H1 (cell line): Measurements from ENCODE around the gene ENTPD5. TPM values are rescaled to one million over a fixed set of nuclear protein-coding genes. Genes with fewer than 3 reads are reported as not detected.

Source experiments
- CTCF ChIA-PET: fragments of 300-600 bp; sonication (Branson Sonifier 250); formaldehyde crosslinking; loops from one replicate; lab custom pipeline; 2021; ENCODE audit not compliant: partially characterized antibody; lab: Charles Lee
- POLR2A ChIA-PET: fragments of 300-600 bp; sonication (Branson Sonifier 250); formaldehyde crosslinking; loops from one replicate; lab custom pipeline; 2021; ENCODE audit warnings: inconsistent platforms; ENCODE audit not compliant: partially characterized antibody; lab: Charles Lee
- DNase-seq, 2 experiments: peaks; one replicate each; pipeline versions ENCODE4 v3.0.0 to v3.0.0-alpha.2; 2010 to 2022; ENCODE audit warnings: low spot score in 2 of 2, low read depth in 1 of 2, mixed read lengths in 1 of 2
- FAIRE-seq: peaks from 2 replicates; lab custom pipeline; 2011; peaks lifted over from hg19 to GRCh38; lab: Jason Lieb, UNC
- H2AFZ ChIP-seq: 2 replicates; pipeline ENCODE4 v1.8.1; 2012; ENCODE audit warnings: low read length, inconsistent platforms
- H2AK5ac ChIP-seq: 2 replicates; pipeline ENCODE4 v1.6.1; 2013; ENCODE audit warnings: low read depth, low read length
- H2BK120ac ChIP-seq: replicated peaks from 2 replicates; pipeline ENCODE3; 2013; ENCODE audit warnings: low read depth, low read length, inconsistent platforms
- H2BK12ac ChIP-seq: 2 replicates; pipeline ENCODE4 v1.6.1; 2013; ENCODE audit warnings: low read depth, low read length
- H2BK15ac ChIP-seq: 2 replicates; pipeline ENCODE4 v1.6.1; 2013; ENCODE audit warnings: low read length
- H2BK20ac ChIP-seq: 2 replicates; pipeline ENCODE4 v1.6.1; 2013; ENCODE audit warnings: low read length
- H2BK5ac ChIP-seq: 2 replicates; pipeline ENCODE4 v1.6.1; 2013; ENCODE audit warnings: low read depth, low read length
- H3K14ac ChIP-seq: 2 replicates; pipeline ENCODE4 v1.6.1; 2013; ENCODE audit warnings: inconsistent platforms; ENCODE audit not compliant: insufficient read length
- H3K18ac ChIP-seq: 2 replicates; pipeline ENCODE4 v1.6.1; 2013; ENCODE audit warnings: low read length; ENCODE audit errors: extremely low read depth
- H3K23ac ChIP-seq: 2 replicates; pipeline ENCODE4 v1.6.1; 2013; ENCODE audit warnings: inconsistent platforms; ENCODE audit not compliant: insufficient read length
- H3K23me2 ChIP-seq: 2 replicates; pipeline ENCODE4 v1.6.1; 2013; ENCODE audit warnings: low read depth, low read length
- H3K27ac ChIP-seq: 2 replicates; pipeline ENCODE4 v1.6.1; 2011; ENCODE audit warnings: low read depth, low read length, inconsistent platforms
- H3K27me3 ChIP-seq, 4 experiments: replicated peaks in 1 of 4; 1 replicate in 1 of 4; 2 replicates in 3 of 4; pipeline versions ENCODE4 v1.6.1 to v1.8.1; 2011 to 2013; ENCODE audit warnings: low read length in 3 of 4, mild to moderate bottlenecking in 3 of 4, inconsistent platforms in 2 of 4, mixed read lengths in 2 of 4, moderate library complexity in 1 of 4; ENCODE audit not compliant: control insufficient read depth in 3 of 4, insufficient read depth in 3 of 4; ENCODE audit errors: extremely low read depth in 1 of 4
- H3K36me3 ChIP-seq, 4 experiments: 2 replicates each; pipeline versions ENCODE4 v1.6.1 to v1.8.1; 2011 to 2013; ENCODE audit warnings: mild to moderate bottlenecking in 4 of 4, low read length in 3 of 4, moderate library complexity in 2 of 4, control low read depth in 1 of 4, inconsistent platforms in 1 of 4; ENCODE audit not compliant: insufficient read depth in 4 of 4, control insufficient read depth in 2 of 4
- H3K4ac ChIP-seq: replicated peaks from 2 replicates; pipeline ENCODE3; 2013; ENCODE audit warnings: low read length, low read depth, mixed read lengths, inconsistent platforms; ENCODE audit not compliant: insufficient read length
- H3K4me1 ChIP-seq, 4 experiments: replicated peaks in 1 of 4; 1 replicate in 1 of 4; 2 replicates in 3 of 4; pipeline versions ENCODE4 v1.6.1 to v1.8.1; 2011 to 2013; ENCODE audit warnings: low read length in 3 of 4, inconsistent platforms in 2 of 4, mixed read lengths in 1 of 4; ENCODE audit not compliant: insufficient read depth in 4 of 4, control insufficient read depth in 3 of 4
- H3K4me2 ChIP-seq, 2 experiments: 2 replicates each; pipeline versions ENCODE4 v1.6.1 to v1.8.1; 2011 to 2013; ENCODE audit warnings: low read depth in 2 of 2, low read length in 2 of 2, control low read depth in 1 of 2, inconsistent platforms in 1 of 2, mild to moderate bottlenecking in 1 of 2; ENCODE audit not compliant: insufficient read depth in 1 of 2
- H3K4me3 ChIP-seq, 4 experiments: fragments of 200-600, 300-600 bp in 1 of 4; sonication (generic), shearing (Covaris generic), sonication (Bioruptor Twin) in 1 of 4; 2 replicates each; pipeline versions ENCODE4 v1.5.1 to v1.8.1; 2011 to 2016; ENCODE audit warnings: low read length in 4 of 4, low read depth in 3 of 4, control low read depth in 2 of 4, inconsistent platforms in 2 of 4, mild to moderate bottlenecking in 2 of 4, mixed read lengths in 1 of 4, moderate library complexity in 1 of 4; ENCODE audit not compliant: insufficient read depth in 2 of 4; ENCODE audit errors: extremely low read depth in 1 of 4
- H3K56ac ChIP-seq: replicated peaks from 2 replicates; pipeline ENCODE3; 2013; ENCODE audit warnings: low read depth, mild to moderate bottlenecking, mixed read lengths, low read length, inconsistent platforms; ENCODE audit not compliant: insufficient read length
- H3K79me1 ChIP-seq: 2 replicates; pipeline ENCODE4 v1.6.1; 2013; ENCODE audit warnings: low read depth, low read length, control low read depth
- H3K79me2 ChIP-seq, 2 experiments: 2 replicates each; pipeline versions ENCODE4 v1.6.1 to v1.8.1; 2012 to 2013; ENCODE audit warnings: low read length in 2 of 2, mild to moderate bottlenecking in 2 of 2, inconsistent platforms in 1 of 2; ENCODE audit not compliant: insufficient read depth in 2 of 2, control insufficient read depth in 1 of 2
- H3K9ac ChIP-seq, 4 experiments: replicated peaks in 1 of 4; 1 replicate in 1 of 4; 2 replicates in 3 of 4; pipeline versions ENCODE4 v1.6.1 to v1.8.1; 2011 to 2013; ENCODE audit warnings: low read depth in 3 of 4, low read length in 3 of 4, control low read depth in 2 of 4, mild to moderate bottlenecking in 2 of 4, moderate library complexity in 2 of 4, inconsistent platforms in 1 of 4; ENCODE audit errors: extremely low read depth in 1 of 4
- H3K9me3 ChIP-seq, 2 experiments: 2 replicates each; pipeline versions ENCODE4 v1.6.1 to v1.8.1; 2012 to 2013; ENCODE audit warnings: mild to moderate bottlenecking in 2 of 2, moderate library complexity in 2 of 2, control low read depth in 1 of 2, inconsistent platforms in 1 of 2, low read depth in 1 of 2, low read length in 1 of 2, mixed read lengths in 1 of 2; ENCODE audit not compliant: insufficient read depth in 2 of 2
- H4K20me1 ChIP-seq, 2 experiments: replicated peaks in 1 of 2; 2 replicates each; pipeline versions ENCODE3 to v1.8.1; 2011 to 2013; ENCODE audit warnings: inconsistent platforms in 2 of 2, low read length in 2 of 2, mild to moderate bottlenecking in 1 of 2; ENCODE audit not compliant: insufficient read depth in 2 of 2, control insufficient read depth in 1 of 2
- H4K5ac ChIP-seq: 2 replicates; pipeline ENCODE4 v1.6.1; 2013; ENCODE audit warnings: low read length, low read depth, mixed read lengths, inconsistent platforms; ENCODE audit not compliant: insufficient read length
- H4K8ac ChIP-seq: 2 replicates; pipeline ENCODE4 v1.8.0; 2013; ENCODE audit warnings: mild to moderate bottlenecking, moderate library complexity, low read length, inconsistent platforms; ENCODE audit not compliant: insufficient read depth; ENCODE audit errors: extremely low read depth
- H4K91ac ChIP-seq: replicated peaks from 2 replicates; pipeline ENCODE3; 2013; ENCODE audit warnings: low read length, mixed read lengths, inconsistent platforms; ENCODE audit not compliant: insufficient read length
- MAFK ChIP-seq: IDR thresholded peaks from 2 replicates; pipeline ENCODE4 v1.6.1; 2012; ENCODE audit warnings: low read depth, mild to moderate bottlenecking, improper control_type of control experiment, low read length
- POLR2AphosphoS5 ChIP-seq: IDR thresholded peaks from 2 replicates; pipeline ENCODE4 v1.6.1; 2011; ENCODE audit warnings: low read depth, low read length
- RXRA ChIP-seq: IDR thresholded peaks from 2 replicates; pipeline ENCODE4 v1.6.1; 2011; ENCODE audit warnings: low read depth, mild to moderate bottlenecking, low read length, moderate library complexity; ENCODE audit not compliant: insufficient read depth
- ZNF274 ChIP-seq: IDR thresholded peaks from 2 replicates; pipeline ENCODE4 v1.7.0; 2012; ENCODE audit warnings: low read length, borderline replicate concordance; ENCODE audit errors: extremely low read depth
- WGBS, 2 experiments: shearing (Covaris generic) in 1 of 2; methylation state at CpG; one replicate each; pipeline versions ENCODE4 v1.1.6 to v1.1.7; 2013 to 2015; ENCODE audit warnings: low lambda C conversion rate in 2 of 2, mixed read lengths in 2 of 2, inconsistent platforms in 1 of 2, low coverage in 1 of 2, missing lambda C conversion rate in 1 of 2; ENCODE audit not compliant: insufficient replicate concordance in 2 of 2, insufficient coverage in 1 of 2, insufficient read length in 1 of 2; ENCODE audit errors: extremely low coverage in 1 of 2, missing lambda C conversion rate in 1 of 2; 5-methylcytosine and 5-hydroxymethylcytosine counted together
- polyA plus RNA-seq, 7 experiments: library from polyadenylated mRNA; depleted of rRNA in 3 of 7; stranded (reverse) in 5 of 7; unstranded in 2 of 7; fragments of >200 nt in 5 of 7; fragments of 200-250 nt in 2 of 7; gene quantifications; 1 replicate in 5 of 7; 2 replicates in 1 of 7; 4 replicates in 1 of 7; pipeline versions ENCODE4 v1.2.1 to v1.2.3, GENCODE V29; 2011 to 2013; ENCODE audit warnings: missing spikeins in 2 of 7, mixed read lengths in 2 of 7
- total RNA-seq: library from RNA; stranded (reverse); fragmentation: NEBNext Ultra II Directional; extraction: Animal tissue kit (Norgen Biotek cat#: 25700); gene quantifications from 2 replicates; pipeline ENCODE4 v1.2.1, GENCODE V29; 2021

ENTPD5 gene
- total and polyA plus RNA-seq, 2 of the 8 experiments (the other 6 are each of a cell fraction or from before 2014, with no cell fraction given): 5.0 to 6.5 TPM

GRCh38 chr14:73977896-73978295 is 41.2 kb downstream of the ENTPD5 start:
- CTCF ChIA-PET: interaction anchor here (0.7 kb wide), 1 partner anchor 17 kb away, joined by 3 read pairs; no protein-coding TSS in a partner anchor
- FAIRE-seq: no peak

More at GRCh38 chr14:73977896-73978295, 41.2 kb downstream of the ENTPD5 start:
- POLR2A ChIA-PET: no interaction called here
- Histone ChIP-seq H3K4ac (no peak overlapping the region), H3K27me3 (no peaks in the 10 kb centered on the region), H4K8ac (no peak overlapping the region), H4K20me1 (peaks cover 0 to 1% of the 10 kb centered on the region in 2 experiments), H3K23me2 (no peaks in the 10 kb centered on the region), H3K36me3 (no peaks in the 10 kb centered on the region), H3K9me3 (no peaks in the 10 kb centered on the region), H4K91ac (no peak overlapping the region), H3K79me1 (no peaks in the 10 kb centered on the region), H2AK5ac (no peak overlapping the region), H2BK20ac (no peak overlapping the region), H3K9ac (no peak overlapping the region), H3K4me3 (no peak overlapping the region), H3K23ac (no peak overlapping the region), H3K79me2 (no peaks in the 10 kb centered on the region), H3K4me2 (no peak overlapping the region), H3K56ac (no peak overlapping the region), H2BK15ac (no peak overlapping the region), H3K14ac (no peak overlapping the region), H2AFZ (no peak overlapping the region), H2BK120ac (no peak overlapping the region), H2BK12ac (no peak overlapping the region), H3K27ac (no peak overlapping the region), H2BK5ac (no peak overlapping the region), H3K4me1 (peaks cover 0 to under 1% (median 0%) of the 10 kb centered on the region in 4 experiments; a peak in 1 of 7 replicates), H4K5ac (no peak overlapping the region), H3K18ac (no peak overlapping the region)
- no peak for DNase-seq
- 91% methylated on average over 4 of the region's 4 CpGs; no CpG with 5 or more reads in 1 of the 2 experiments for WGBS, 2 experiments
- TF ChIP-seq MAFK (no peak), ZNF274 (no peak), RXRA (no peak), POLR2AphosphoS5 (no peak)
